IMR-90 (cell line): ENCODE measurements around the gene BMERB1. TPM values are rescaled to one million over a fixed set of nuclear protein-coding genes. Genes with fewer than 3 reads are reported as not detected.

Experiments
- ATAC-seq: fragments of 200-7000 bp; cut with Tn5 transposase; 2 replicates; pipeline ENCODE4 v1.9.1; 2020; ENCODE audit warnings: low read depth, mild to moderate bottlenecking, moderate library complexity
- BruUV-seq: library from RNA; stranded (reverse); fragments of 400-500 nt; replicated peaks from 2 replicates; lab custom pipeline; 2021; lab: Mats Ljungman, UMichigan
- CTCF ChIA-PET: fragments of 300-600 bp; formaldehyde crosslinking; extraction: SDS; loops from one replicate; lab custom pipeline; 2021; ENCODE audit warnings: antibody characterized with exemption; lab: Yijun Ruan, JAX
- POLR2A ChIA-PET: fragments of 300-600 bp; sonication (Branson Sonifier 250); formaldehyde crosslinking; loops from one replicate; lab custom pipeline; 2022; ENCODE audit warnings: antibody characterized with exemption; ENCODE audit not compliant: unreplicated experiment; lab: Charles Lee
- DNase-seq: peaks from one replicate; pipeline ENCODE4 v3.0.0; 2013
- H2AFZ ChIP-seq: replicated peaks from 2 replicates; pipeline ENCODE3; 2013; ENCODE audit warnings: low read length, mild to moderate bottlenecking; ENCODE audit not compliant: poor library complexity
- H2AK5ac ChIP-seq: 2 replicates; pipeline ENCODE4 v1.6.1; 2013; ENCODE audit warnings: low read depth, low read length, inconsistent platforms
- H2AK9ac ChIP-seq: replicated peaks from 2 replicates; pipeline ENCODE3; 2013; ENCODE audit warnings: mild to moderate bottlenecking, low read depth, low read length, moderate library complexity; ENCODE audit not compliant: poor library complexity
- H2BK120ac ChIP-seq: 2 replicates; pipeline ENCODE4 v1.6.1; 2013; ENCODE audit warnings: low read depth, low read length, inconsistent platforms
- H2BK15ac ChIP-seq: 3 replicates; pipeline ENCODE4 v1.6.1; 2013; ENCODE audit warnings: low read depth, low read length, inconsistent platforms
- H2BK20ac ChIP-seq: 2 replicates; pipeline ENCODE4 v1.6.1; 2013; ENCODE audit warnings: low read depth, mild to moderate bottlenecking, inconsistent platforms, low read length, moderate library complexity
- H2BK5ac ChIP-seq: 2 replicates; pipeline ENCODE4 v1.6.1; 2013; ENCODE audit warnings: mild to moderate bottlenecking, low read depth, low read length, inconsistent platforms; ENCODE audit not compliant: poor library complexity, severe bottlenecking
- H3K14ac ChIP-seq: replicated peaks from 2 replicates; pipeline ENCODE4 v1.6.1; 2013; ENCODE audit warnings: low read depth, low read length, inconsistent platforms
- H3K18ac ChIP-seq: 2 replicates; pipeline ENCODE4 v1.6.1; 2013; ENCODE audit warnings: low read depth, low read length, control low read depth
- H3K23ac ChIP-seq: 2 replicates; pipeline ENCODE4 v1.6.1; 2013; ENCODE audit warnings: low read depth, low read length, inconsistent platforms
- H3K27ac ChIP-seq: 2 replicates; pipeline ENCODE4 v1.5.1; 2013; ENCODE audit warnings: mild to moderate bottlenecking, control low read depth, low read length; ENCODE audit not compliant: insufficient read depth
- H3K27me3 ChIP-seq: 2 replicates; pipeline ENCODE4 v1.6.1; 2013; ENCODE audit warnings: low read length; ENCODE audit not compliant: control insufficient read depth, insufficient read depth
- H3K36me3 ChIP-seq: 2 replicates; pipeline ENCODE4 v1.6.1; 2013; ENCODE audit warnings: low read length, mixed read lengths; ENCODE audit not compliant: control insufficient read depth, insufficient read depth
- H3K4ac ChIP-seq: 2 replicates; pipeline ENCODE4 v1.6.1; 2013; ENCODE audit warnings: low read depth, low read length, inconsistent platforms
- H3K4me1 ChIP-seq: 2 replicates; pipeline ENCODE4 v1.6.1; 2013; ENCODE audit warnings: low read length, mixed read lengths; ENCODE audit not compliant: control insufficient read depth, insufficient read depth
- H3K4me2 ChIP-seq: 2 replicates; pipeline ENCODE4 v1.6.1; 2013; ENCODE audit warnings: low read depth, mild to moderate bottlenecking, control low read depth, low read length, moderate library complexity
- H3K4me3 ChIP-seq: 2 replicates; pipeline ENCODE4 v1.5.1; 2013; ENCODE audit warnings: low read depth, mild to moderate bottlenecking, control low read depth, low read length, moderate library complexity; ENCODE audit not compliant: insufficient read depth
- H3K56ac ChIP-seq: 2 replicates; pipeline ENCODE4 v1.6.1; 2013; ENCODE audit warnings: low read length, inconsistent platforms; ENCODE audit not compliant: insufficient read depth; ENCODE audit errors: extremely low read depth
- H3K79me1 ChIP-seq, 2 experiments: 2 replicates each; pipeline ENCODE4 v1.6.1; 2013; ENCODE audit warnings: low read length in 2 of 2, inconsistent platforms in 1 of 2, low read depth in 1 of 2
- H3K9ac ChIP-seq: 2 replicates; pipeline ENCODE4 v1.6.1; 2013; ENCODE audit warnings: low read depth, low read length, control low read depth
- H3K9me1 ChIP-seq: 2 replicates; pipeline ENCODE4 v1.6.1; 2013; ENCODE audit warnings: low read length, inconsistent platforms; ENCODE audit not compliant: insufficient read depth
- H3K9me3 ChIP-seq: 2 replicates; pipeline ENCODE4 v1.6.1; 2013; ENCODE audit warnings: low read length; ENCODE audit not compliant: control insufficient read depth, insufficient read depth
- H4K20me1 ChIP-seq: 2 replicates; pipeline ENCODE4 v1.6.1; 2013; ENCODE audit warnings: low read length, inconsistent platforms; ENCODE audit not compliant: insufficient read depth
- H4K5ac ChIP-seq: 2 replicates; pipeline ENCODE4 v1.6.1; 2013; ENCODE audit warnings: mild to moderate bottlenecking, low read depth, low read length, control low read depth
- H4K8ac ChIP-seq, 2 experiments: 2 replicates each; pipeline ENCODE4 v1.6.1; 2013; ENCODE audit warnings: low read depth in 2 of 2, low read length in 2 of 2, control low read depth in 1 of 2, inconsistent platforms in 1 of 2
- H4K91ac ChIP-seq: 2 replicates; pipeline ENCODE4 v1.6.1; 2013; ENCODE audit warnings: low read depth, low read length, inconsistent platforms; ENCODE audit not compliant: insufficient read depth
- RCOR1 ChIP-seq: IDR thresholded peaks from 2 replicates; pipeline ENCODE4 v1.6.1; 2012; ENCODE audit warnings: mild to moderate bottlenecking, low read length, improper control_type of control experiment; ENCODE audit not compliant: insufficient replicate concordance
- WGBS, 2 experiments: methylation state at CpG; one replicate each; pipeline versions ENCODE4 v1.1.5 to v1.1.7; 2013; ENCODE audit warnings: missing lambda C conversion rate in 2 of 2; ENCODE audit not compliant: insufficient read length in 1 of 2; ENCODE audit errors: extremely low coverage in 2 of 2; 5-methylcytosine and 5-hydroxymethylcytosine counted together
- dilution Hi-C: fragments of 300-500 bp; cut with HindIII; formaldehyde crosslinking; loops from one replicate; pipeline ENCODE4 v1.14.3; 2018; ENCODE audit warnings: low sequenced_read_pairs; ENCODE audit not compliant: unreplicated experiment
- in situ Hi-C: fragments of 300-500 bp; cut with MboI; formaldehyde crosslinking; loops from 3 replicates; pipeline ENCODE4 v1.14.3; 2019; ENCODE audit warnings: low sequenced_read_pairs, inconsistent platforms, mixed read lengths
- intact Hi-C: fragments of 100-400 bp; cut with micrococcal nuclease; formaldehyde crosslinking; loops from 2 replicates; pipeline ENCODE4 v1.10.0; 2022
- polyA plus RNA-seq, 3 experiments: library from polyadenylated mRNA; depleted of rRNA; stranded (reverse); fragments of >200 nt; gene quantifications; 2 replicates each; pipeline ENCODE4 v1.2.3, GENCODE V29; 2012; ENCODE audit warnings: low replicate concordance in 1 of 3
- total RNA-seq: library from RNA; depleted of rRNA; stranded (reverse); fragments of >200 nt; gene quantifications from 2 replicates; pipeline ENCODE4 v1.2.3, GENCODE V29; 2012

BMERB1 gene
- total and polyA plus RNA-seq, 2 of the 4 experiments (the other 2 are of a cell fraction), result 22.6 to 32.9 TPM

DNA sequence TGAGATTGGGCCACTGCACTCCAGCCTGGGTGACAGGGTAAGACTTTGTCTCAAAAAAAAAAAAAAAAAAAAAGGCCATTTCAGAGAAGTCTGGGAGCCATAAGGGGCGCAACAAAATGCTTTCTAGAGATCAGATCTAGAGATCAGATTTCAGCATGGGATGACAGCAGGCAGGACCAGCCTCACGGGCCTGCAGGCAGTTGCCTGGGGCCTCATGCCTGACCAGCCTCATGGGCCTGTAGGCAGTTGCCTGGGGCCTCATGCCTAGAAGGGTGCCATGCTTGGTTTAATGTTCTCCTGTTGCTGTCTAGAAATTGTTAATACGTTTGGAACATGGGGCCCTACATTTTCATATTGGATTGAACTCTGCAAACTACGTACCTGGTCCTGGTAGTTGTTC is 149.1 kb downstream of the BMERB1 start:
- H3K23ac ChIP-seq, result no peak overlapping the region
- no peaks in the 10 kb centered on the region for H3K27me3 ChIP-seq
- H3K4me3 ChIP-seq, result no peak overlapping the region
- no CpG with 5 or more reads among the region's 4 CpGs for WGBS, 2 experiments
- no peak overlapping the region for H3K4ac ChIP-seq
- H3K14ac ChIP-seq, result no peak overlapping the region
- ChIA-PET POLR2A (no interaction called here), CTCF (no interaction called here)
- H2AK9ac ChIP-seq, result no peak overlapping the region
- H3K27ac ChIP-seq, result no peak overlapping the region
- no peak overlapping the region for H2BK120ac ChIP-seq
- H4K91ac ChIP-seq, result no peak overlapping the region
- no peak for TF ChIP-seq RCOR1
- dilution Hi-C loops, result no loop called here
- H2AK5ac ChIP-seq, result no peak overlapping the region
- in situ Hi-C loops, result no loop called here
- H2AFZ ChIP-seq, result no peak overlapping the region
- H3K18ac ChIP-seq, result no peak overlapping the region
- H3K9me3 ChIP-seq, result peaks cover 27% of the 10 kb centered on the region
- no peak overlapping the region for H3K9ac ChIP-seq
- no peak for DNase-seq
- no peak overlapping the region for H3K4me2 ChIP-seq
- intact Hi-C loops, result no loop called here
- H3K4me1 ChIP-seq, result no peaks in the 10 kb centered on the region
- no peak for ATAC-seq
- no peaks in the 10 kb centered on the region for H4K20me1 ChIP-seq
- H3K36me3 ChIP-seq, result peaks cover 42% of the 10 kb centered on the region
- H2BK15ac ChIP-seq, result no peak overlapping the region
- no peak overlapping the region for H4K8ac ChIP-seq
- H2BK20ac ChIP-seq, result no peak overlapping the region
- BruUV-seq, result no TSS peak
- H4K5ac ChIP-seq, result no peak overlapping the region
- H3K56ac ChIP-seq, result no peak overlapping the region
- no peak overlapping the region for H2BK5ac ChIP-seq
- H3K9me1 ChIP-seq, result 0 out of 2 replicates have a peak, but pooled peaks cover 5% of the 10 kb centered on the region
- peaks cover 0 to 7% of the 10 kb centered on the region in 2 experiments; a peak in 2 of 4 replicates for H3K79me1 ChIP-seq
